ENCODE results near the gene HILPDA.

HILPDA gene

GRCh38 chr7:128419257-128419656 is 36.4 kb upstream of the HILPDA start:
- Histone ChIP-seq H3K9ac (ENCODE audit: low read length) (no peak overlapping the region), H3K27me3 (ENCODE audit: control insufficient read depth, insufficient read depth, low read length) (no peaks in the 10 kb centered on the region), H3K36me3 (ENCODE audit: control insufficient read depth, low read depth, low read length) (no peaks in the 10 kb centered on the region), H3K9me3 (ENCODE audit: control insufficient read depth, low read depth, low read length) (no peaks in the 10 kb centered on the region), H3K4me3 (ENCODE audit: low read length) (no peak overlapping the region), H3K27ac (ENCODE audit: low read length) (no peak overlapping the region), H3K4me1 (ENCODE audit: control insufficient read depth, low read depth, low read length) (no peaks in the 10 kb centered on the region)

GRCh38 chr7:128420773-128421172 is 34.9 kb upstream of the HILPDA start:
- Histone ChIP-seq H3K4me1 (ENCODE audit: control insufficient read depth, low read depth, low read length) (no peaks in the 10 kb centered on the region), H3K4me3 (ENCODE audit: low read length) (no peak overlapping the region), H3K27ac (ENCODE audit: low read length) (no peak overlapping the region), H3K27me3 (ENCODE audit: control insufficient read depth, insufficient read depth, low read length) (no peaks in the 10 kb centered on the region), H3K9ac (ENCODE audit: low read length) (no peak overlapping the region), H3K9me3 (ENCODE audit: control insufficient read depth, low read depth, low read length) (no peaks in the 10 kb centered on the region), H3K36me3 (ENCODE audit: control insufficient read depth, low read depth, low read length) (no peaks in the 10 kb centered on the region)

- no peaks in the 10 kb centered on the region for H3K27me3 ChIP-seq (ENCODE audit: control insufficient read depth, insufficient read depth, low read length)
- H3K4me1 ChIP-seq (ENCODE audit: control insufficient read depth, low read depth, low read length) = no peaks in the 10 kb centered on the region
- no peak overlapping the region for H3K27ac ChIP-seq (ENCODE audit: low read length)
- H3K4me3 ChIP-seq (ENCODE audit: low read length) = no peak overlapping the region
- no peak overlapping the region for H3K9ac ChIP-seq (ENCODE audit: low read length)
- no peaks in the 10 kb centered on the region for H3K36me3 ChIP-seq (ENCODE audit: control insufficient read depth, low read depth, low read length)
- H3K9me3 ChIP-seq (ENCODE audit: control insufficient read depth, low read depth, low read length) = no peaks in the 10 kb centered on the region
Measured at GRCh38 chr7:128421384-128421783, 34.3 kb upstream of the HILPDA start.

DNA sequence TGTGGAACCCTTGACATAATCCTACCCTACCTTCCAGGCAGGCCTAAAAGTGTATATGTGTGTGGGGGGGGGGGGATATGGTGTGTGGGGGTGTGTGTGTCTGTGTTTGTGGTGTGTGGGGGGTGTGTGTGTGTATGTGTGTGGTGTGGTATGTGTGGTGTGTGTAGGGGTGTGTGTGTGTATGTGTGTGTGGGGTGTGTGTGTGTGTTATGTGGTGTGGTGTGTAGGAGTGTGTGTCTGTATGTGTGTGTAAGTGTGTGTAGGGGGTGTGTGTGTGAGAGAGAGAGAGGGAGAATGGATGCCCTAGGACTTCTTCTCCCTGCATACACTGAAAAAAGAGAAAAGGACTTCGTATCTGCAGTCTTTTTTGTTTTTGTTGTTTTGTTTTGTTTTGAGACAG is 33.6 kb upstream of the HILPDA start:
- no peak overlapping the region for H3K27ac ChIP-seq (ENCODE audit: low read length)
- H3K4me3 ChIP-seq (ENCODE audit: low read length) = no peak overlapping the region
- H3K9me3 ChIP-seq (ENCODE audit: control insufficient read depth, low read depth, low read length) = no peaks in the 10 kb centered on the region
- H3K4me1 ChIP-seq (ENCODE audit: control insufficient read depth, low read depth, low read length) = no peaks in the 10 kb centered on the region
- H3K9ac ChIP-seq (ENCODE audit: low read length) = no peak overlapping the region
- no peaks in the 10 kb centered on the region for H3K27me3 ChIP-seq (ENCODE audit: control insufficient read depth, insufficient read depth, low read length)
- H3K36me3 ChIP-seq (ENCODE audit: control insufficient read depth, low read depth, low read length) = no peaks in the 10 kb centered on the region

- Histone ChIP-seq H3K36me3 (ENCODE audit: control insufficient read depth, low read depth, low read length) (no peaks in the 10 kb centered on the region), H3K27me3 (ENCODE audit: control insufficient read depth, insufficient read depth, low read length) (no peaks in the 10 kb centered on the region), H3K4me1 (ENCODE audit: control insufficient read depth, low read depth, low read length) (no peaks in the 10 kb centered on the region), H3K9ac (ENCODE audit: low read length) (no peak overlapping the region), H3K4me3 (ENCODE audit: low read length) (no peak overlapping the region), H3K9me3 (ENCODE audit: control insufficient read depth, low read depth, low read length) (no peaks in the 10 kb centered on the region), H3K27ac (ENCODE audit: low read length) (no peak overlapping the region)
Measured at GRCh38 chr7:128422842-128423241, 32.8 kb upstream of the HILPDA start.

- Histone ChIP-seq H3K4me1 (ENCODE audit: control insufficient read depth, low read depth, low read length) (no peaks in the 10 kb centered on the region), H3K4me3 (ENCODE audit: low read length) (no peak overlapping the region), H3K27me3 (ENCODE audit: control insufficient read depth, insufficient read depth, low read length) (no peaks in the 10 kb centered on the region), H3K27ac (ENCODE audit: low read length) (no peak overlapping the region), H3K9me3 (ENCODE audit: control insufficient read depth, low read depth, low read length) (no peaks in the 10 kb centered on the region), H3K36me3 (ENCODE audit: control insufficient read depth, low read depth, low read length) (no peaks in the 10 kb centered on the region), H3K9ac (ENCODE audit: low read length) (no peak overlapping the region)
Measured at GRCh38 chr7:128424686-128425275, 30.9 kb upstream of the HILPDA start.

- Histone ChIP-seq H3K36me3 (ENCODE audit: control insufficient read depth, low read depth, low read length) (no peaks in the 10 kb centered on the region), H3K9ac (ENCODE audit: low read length) (no peak overlapping the region), H3K27ac (ENCODE audit: low read length) (no peak overlapping the region), H3K27me3 (ENCODE audit: control insufficient read depth, insufficient read depth, low read length) (no peaks in the 10 kb centered on the region), H3K4me1 (ENCODE audit: control insufficient read depth, low read depth, low read length) (no peaks in the 10 kb centered on the region), H3K4me3 (ENCODE audit: low read length) (no peak overlapping the region), H3K9me3 (ENCODE audit: control insufficient read depth, low read depth, low read length) (no peaks in the 10 kb centered on the region)
Measured at GRCh38 chr7:128425850-128426249, 29.8 kb upstream of the HILPDA start.

DNA sequence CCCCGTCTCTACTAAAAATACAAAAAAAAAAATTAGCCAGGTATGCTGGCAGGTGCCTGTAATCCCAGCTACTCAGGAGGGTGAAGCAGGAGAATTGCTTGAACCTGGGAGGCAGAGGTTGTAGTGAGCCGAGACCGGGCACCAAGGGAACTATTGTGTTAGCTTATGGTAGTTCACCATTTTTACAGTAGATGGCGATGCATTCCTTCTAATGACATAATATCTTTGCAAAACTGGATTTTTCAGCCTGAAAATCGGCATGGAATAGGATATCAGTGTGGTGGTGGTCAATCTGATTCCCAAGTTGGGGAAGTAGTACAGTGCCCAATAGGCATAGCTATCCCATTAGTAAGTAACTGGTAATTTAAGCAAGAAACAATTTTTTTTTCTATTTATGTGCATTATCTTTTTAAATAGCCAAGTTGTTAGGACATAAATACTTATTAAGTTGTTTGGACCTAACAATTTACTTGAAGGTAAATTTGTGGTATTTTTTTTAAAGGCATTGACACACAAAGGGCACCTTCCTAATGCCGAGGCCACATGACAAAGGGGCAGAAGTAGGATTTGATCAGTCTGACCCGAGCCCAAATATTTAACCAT is 28.3 kb upstream of the HILPDA start:
- H3K4me1 ChIP-seq (ENCODE audit: control insufficient read depth, low read depth, low read length) = peaks cover 8% of the 10 kb centered on the region
- H3K4me3 ChIP-seq (ENCODE audit: low read length) = no peak overlapping the region
- no peaks in the 10 kb centered on the region for H3K27me3 ChIP-seq (ENCODE audit: control insufficient read depth, insufficient read depth, low read length)
- no peaks in the 10 kb centered on the region for H3K36me3 ChIP-seq (ENCODE audit: control insufficient read depth, low read depth, low read length)
- H3K27ac ChIP-seq (ENCODE audit: low read length) = no peak overlapping the region
- no peak overlapping the region for H3K9ac ChIP-seq (ENCODE audit: low read length)
- no peaks in the 10 kb centered on the region for H3K9me3 ChIP-seq (ENCODE audit: control insufficient read depth, low read depth, low read length)

DNA sequence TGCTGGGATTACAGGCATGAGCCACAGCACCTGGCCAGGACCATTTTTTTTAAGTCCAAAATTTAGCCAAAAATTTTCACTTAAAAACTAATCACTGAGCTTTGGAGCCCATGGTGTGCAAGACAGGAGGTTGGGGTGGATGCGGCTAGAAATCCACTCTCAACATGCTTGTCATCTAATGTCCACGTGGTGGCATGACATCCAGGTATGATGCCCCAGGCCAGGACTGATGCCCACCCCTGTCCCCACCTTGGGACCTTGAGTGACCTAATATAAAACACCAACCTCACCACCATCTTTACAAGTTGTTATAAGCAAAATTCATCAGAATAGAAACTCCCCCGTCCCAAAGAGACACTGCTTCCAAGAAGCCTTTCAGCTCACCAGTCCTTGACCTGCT is 25.5 kb upstream of the HILPDA start:
- H3K4me3 ChIP-seq (ENCODE audit: low read length) = no peak overlapping the region
- H3K4me1 ChIP-seq (ENCODE audit: control insufficient read depth, low read depth, low read length) = peaks cover 13% of the 10 kb centered on the region
- H3K27me3 ChIP-seq (ENCODE audit: control insufficient read depth, insufficient read depth, low read length) = no peaks in the 10 kb centered on the region
- no peak overlapping the region for H3K9ac ChIP-seq (ENCODE audit: low read length)
- H3K9me3 ChIP-seq (ENCODE audit: control insufficient read depth, low read depth, low read length) = no peaks in the 10 kb centered on the region
- no peak overlapping the region for H3K27ac ChIP-seq (ENCODE audit: low read length)
- H3K36me3 ChIP-seq (ENCODE audit: control insufficient read depth, low read depth, low read length) = no peaks in the 10 kb centered on the region

- Histone ChIP-seq H3K4me3 (ENCODE audit: low read length) (no peak overlapping the region), H3K9me3 (ENCODE audit: control insufficient read depth, low read depth, low read length) (no peaks in the 10 kb centered on the region), H3K9ac (ENCODE audit: low read length) (no peak overlapping the region), H3K4me1 (ENCODE audit: control insufficient read depth, low read depth, low read length) (peaks cover 16% of the 10 kb centered on the region), H3K27ac (ENCODE audit: low read length) (no peak overlapping the region), H3K36me3 (ENCODE audit: control insufficient read depth, low read depth, low read length) (no peaks in the 10 kb centered on the region), H3K27me3 (ENCODE audit: control insufficient read depth, insufficient read depth, low read length) (no peaks in the 10 kb centered on the region)
Measured at GRCh38 chr7:128431221-128431620, 24.5 kb upstream of the HILPDA start.

- Histone ChIP-seq H3K36me3 (ENCODE audit: control insufficient read depth, low read depth, low read length) (no peaks in the 10 kb centered on the region), H3K27me3 (ENCODE audit: control insufficient read depth, insufficient read depth, low read length) (no peaks in the 10 kb centered on the region), H3K9me3 (ENCODE audit: control insufficient read depth, low read depth, low read length) (no peaks in the 10 kb centered on the region), H3K9ac (ENCODE audit: low read length) (no peak overlapping the region), H3K4me1 (ENCODE audit: control insufficient read depth, low read depth, low read length) (peaks cover 16% of the 10 kb centered on the region), H3K27ac (ENCODE audit: low read length) (no peak overlapping the region), H3K4me3 (ENCODE audit: low read length) (no peak overlapping the region)
Measured at GRCh38 chr7:128431754-128432153, 23.9 kb upstream of the HILPDA start.

All from iPS-18a (cell line).